ENCODE data around the gene UNC45B. TPM values are rescaled to one million over a fixed set of nuclear protein-coding genes. Genes with fewer than 3 reads are reported as not detected.
"Not testable (repeated sequence)": the region's sequence is repeated elsewhere in the genome, so short reads cannot be mapped to it uniquely, and the experiment has no call there.

UNC45B gene
- total and polyA plus RNA-seq, 5 experiments from 2014 or later, result 0.15 to 0.59 (median 0.36) TPM

GRCh38 chr17:35146214-35146833, 1.3 kb upstream of the UNC45B start:
- Mint-ChIP-seq H3K4me1 (peaks cover 5 to 12% (median 10%) of the 10 kb centered on the region in 4 donors), H3K9me3 (no peaks in the 10 kb centered on the region), H3K4me3 (no peak overlapping the region), H3K27ac (peak overlapping the region in 2 of 10 donors; percentile 33 to 35), H3K27me3 (no peaks in the 10 kb centered on the region), H3K36me3 (no peaks in the 10 kb centered on the region)
- ATAC-seq (no peak), DNase-seq (no peak)
- POLR2A ChIA-PET, result interaction anchor here (0.5 to 1.4 kb wide), 2 partner anchors 12 to 94 kb away, joined by 3 to 4 read pairs; no protein-coding TSS in a partner anchor

DNA sequence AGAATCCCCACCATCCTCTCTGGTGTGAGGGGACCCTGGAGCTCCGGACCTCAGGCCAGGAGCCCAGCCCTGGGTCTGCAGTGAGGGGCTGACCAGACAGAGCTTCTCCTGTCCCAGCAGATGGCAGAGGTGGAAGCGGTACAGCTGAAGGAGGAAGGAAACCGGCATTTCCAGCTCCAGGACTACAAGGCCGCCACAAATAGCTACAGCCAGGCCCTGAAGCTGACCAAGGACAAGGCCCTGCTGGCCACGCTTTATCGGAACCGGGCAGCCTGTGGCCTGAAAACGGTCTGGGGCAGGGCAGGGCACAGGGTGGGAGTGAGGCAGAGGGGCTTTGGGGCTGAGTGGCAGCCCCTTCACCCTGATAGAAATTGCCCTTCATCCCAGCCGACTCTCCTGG, 527 bp downstream of the UNC45B start:
- POLR2A ChIA-PET, result interaction anchor here (0.9 kb wide), 1 partner anchor 25 kb away, joined by 7 read pairs; no protein-coding TSS in a partner anchor
- Mint-ChIP-seq H3K9me3 (no peaks in the 10 kb centered on the region), H3K27me3 (no peaks in the 10 kb centered on the region), H3K4me3 (no peak overlapping the region), H3K27ac (peak overlapping the region in 1 of 10 donors; percentile 15), H3K4me1 (peaks cover 5 to 7% (median 6%) of the 10 kb centered on the region in 4 donors), H3K36me3 (no peaks in the 10 kb centered on the region)
- no peak for ATAC-seq
- DNase-seq, result no peak

DNA sequence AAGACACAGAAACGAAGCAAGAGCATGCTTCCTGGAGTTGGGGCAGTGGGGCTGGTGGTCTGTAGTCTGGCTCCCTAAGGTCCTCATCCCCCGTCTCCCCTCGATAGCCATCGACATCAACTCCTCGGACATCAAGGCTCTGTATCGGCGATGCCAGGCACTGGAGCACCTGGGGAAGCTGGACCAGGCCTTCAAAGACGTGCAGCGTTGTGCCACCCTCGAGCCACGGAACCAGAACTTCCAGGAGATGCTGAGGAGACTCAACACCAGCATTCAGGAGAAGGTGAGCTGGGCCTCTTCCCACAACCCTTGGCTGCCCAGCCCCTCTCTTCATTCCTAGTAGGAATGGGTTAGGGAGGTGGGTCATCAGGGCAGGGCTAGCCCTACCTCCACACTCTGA, 2.3 kb downstream of the UNC45B start:
- DNase-seq (no peak), ATAC-seq (no peak)

DNA sequence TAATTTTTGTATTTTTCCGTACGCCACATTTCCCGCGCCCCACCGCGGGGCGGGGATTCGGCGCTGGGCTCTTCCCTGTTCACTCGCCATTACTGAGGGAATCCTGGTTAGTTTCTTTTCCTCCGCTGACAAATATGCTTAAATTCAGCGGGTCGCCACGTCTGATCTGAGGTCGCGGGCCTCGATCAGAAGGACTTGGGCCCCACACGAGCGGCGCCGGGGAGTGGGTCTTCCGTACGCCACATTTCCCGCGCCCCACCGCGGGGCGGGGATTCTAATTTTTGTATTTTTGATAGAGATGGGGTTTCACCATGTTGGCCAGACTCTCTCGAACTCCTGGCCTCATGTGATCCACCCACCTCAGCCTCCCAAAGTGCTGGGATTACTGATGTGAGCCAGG, 3.5 kb downstream of the UNC45B start:
- not testable (repeated sequence) for H3K27ac Mint-ChIP-seq, H3K36me3 Mint-ChIP-seq, DNase-seq, ATAC-seq, H3K4me3 Mint-ChIP-seq, H3K4me1 Mint-ChIP-seq, H3K9me3 Mint-ChIP-seq, H3K27me3 Mint-ChIP-seq
- POLR2A ChIA-PET, result interaction anchor here (1.3 kb wide), 1 partner anchor 10 kb away, joined by 3 read pairs; no protein-coding TSS in a partner anchor

More for the DNA sequence above, 2.3 kb downstream of the UNC45B start:
- Mint-ChIP-seq H3K27ac (no peak overlapping the region), H3K27me3 (no peaks in the 10 kb centered on the region), H3K4me1 (peaks cover 0 to 4% (median 0%) of the 10 kb centered on the region in 4 donors), H3K36me3 (no peaks in the 10 kb centered on the region), H3K9me3 (no peaks in the 10 kb centered on the region), H3K4me3 (no peak overlapping the region)
- POLR2A ChIA-PET, result interaction anchor here (0.7 to 1.3 kb wide), 2 partner anchors 11 to 47 kb away, joined by 3 read pairs; no protein-coding TSS in a partner anchor

GRCh38 chr17:35152421-35153140, 5.0 kb downstream of the UNC45B start:
- Mint-ChIP-seq H3K27ac (peak overlapping the region in 1 of 10 donors; percentile 81), H3K36me3 (no peaks in the 10 kb centered on the region), H3K4me1 (peaks cover 0 to 6% (median 0%) of the 10 kb centered on the region in 4 donors), H3K4me3 (no peak overlapping the region), H3K27me3 (no peaks in the 10 kb centered on the region), H3K9me3 (no peaks in the 10 kb centered on the region)
- DNase-seq (no peak), ATAC-seq (no peak)
- POLR2A ChIA-PET, result no interaction called here

DNA sequence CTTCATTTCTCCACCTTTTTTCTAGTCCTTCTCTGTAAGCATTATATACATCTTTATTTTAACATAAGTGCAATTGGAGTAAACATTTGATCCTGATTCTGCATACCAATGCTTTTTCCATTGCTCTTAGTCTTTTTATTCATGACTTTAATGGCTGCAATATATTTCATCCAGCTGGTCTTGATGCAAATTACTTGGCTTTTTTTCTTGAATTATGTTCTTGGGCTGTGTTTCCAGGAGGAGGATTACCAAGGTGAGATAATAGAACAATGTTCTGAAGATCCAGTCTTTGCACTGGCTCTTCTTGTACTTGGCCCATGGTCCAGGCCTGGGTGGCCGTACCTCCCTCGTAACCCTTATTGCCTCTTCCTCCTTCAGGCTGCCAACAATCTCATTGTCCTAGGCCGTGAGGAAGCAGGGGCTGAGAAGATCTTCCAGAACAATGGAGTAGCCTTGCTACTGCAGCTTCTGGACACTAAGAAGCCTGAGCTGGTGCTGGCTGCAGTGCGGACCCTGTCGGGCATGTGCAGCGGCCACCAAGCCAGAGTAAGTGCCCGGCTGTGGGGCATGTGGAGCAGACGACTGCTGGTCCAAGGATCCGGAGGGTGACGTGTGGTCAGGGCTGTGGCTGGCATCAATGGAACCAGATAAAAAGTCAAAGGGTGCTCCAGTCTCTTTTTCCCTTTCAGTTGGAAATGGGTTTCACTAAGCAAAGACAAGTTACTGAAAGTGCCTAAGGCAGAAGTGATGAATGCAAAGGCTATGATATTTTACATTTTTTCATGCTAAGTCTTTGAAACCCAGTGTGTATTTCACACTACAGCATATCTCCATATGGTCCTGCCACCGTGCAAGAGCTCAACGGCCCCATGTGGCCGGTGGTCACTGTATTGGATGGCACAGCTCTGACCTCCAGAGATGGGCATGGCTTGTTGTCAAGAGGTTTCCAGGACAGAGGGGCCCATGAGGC, 6.9 kb downstream of the UNC45B start:
- POLR2A ChIA-PET, result no interaction called here
- H3K36me3 Mint-ChIP-seq, result no peaks in the 10 kb centered on the region
- H3K4me3 Mint-ChIP-seq, result no peak overlapping the region
- no peaks in the 10 kb centered on the region for H3K27me3 Mint-ChIP-seq
- H3K9me3 Mint-ChIP-seq, result no peaks in the 10 kb centered on the region
- ATAC-seq (no peak), DNase-seq (no peak)
- peaks cover 4 to 13% (median 10%) of the 10 kb centered on the region in 4 donors for H3K4me1 Mint-ChIP-seq
- no peak overlapping the region for H3K27ac Mint-ChIP-seq

GRCh38 chr17:35155246-35155645, 7.6 kb downstream of the UNC45B start:
- Mint-ChIP-seq H3K4me1 (peaks cover 11 to 21% (median 15%) of the 10 kb centered on the region in 4 donors), H3K27me3 (no peaks in the 10 kb centered on the region), H3K9me3 (no peaks in the 10 kb centered on the region), H3K27ac (no peak overlapping the region), H3K4me3 (no peak overlapping the region), H3K36me3 (no peaks in the 10 kb centered on the region)
- POLR2A ChIA-PET, result no interaction called here
- DNase-seq (no peak), ATAC-seq (no peak)

DNA sequence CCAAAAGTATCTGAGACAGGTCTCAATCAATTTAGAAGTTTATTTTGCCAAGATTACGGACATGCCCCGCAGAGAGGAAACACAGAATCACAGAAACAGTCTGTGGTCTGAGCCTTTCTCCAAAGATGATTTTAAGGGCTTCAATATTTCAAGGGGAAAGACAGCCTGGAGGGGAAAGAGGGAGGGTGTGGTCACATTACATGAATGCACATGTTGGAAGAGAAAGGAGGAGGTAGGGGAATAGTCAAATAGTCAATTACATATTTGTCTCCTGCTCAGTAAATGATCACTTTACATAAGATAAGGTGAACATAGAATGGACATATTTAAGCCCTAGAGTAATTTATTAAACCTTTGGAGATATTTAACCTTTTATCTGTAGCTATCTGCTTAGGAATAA, 12.3 kb downstream of the UNC45B start:
- H3K4me1 Mint-ChIP-seq, result peaks cover 31 to 56% (median 45%) of the 10 kb centered on the region in 4 donors
- no peak for ATAC-seq
- POLR2A ChIA-PET, result interaction anchor here (0.7 to 2.7 kb wide), 7 partner anchors 11 to 649 kb away, joined by 3 to 14 read pairs (median 5); partner anchors contain the start of genes PEX12 and TAF15

GRCh38 chr17:35160354-35161201, 13.0 kb downstream of the UNC45B start:
- DNase-seq, result peak in 8 of 10 donors; percentile 15 to 78 (median 50)
- POLR2A ChIA-PET, result interaction anchor here (0.6 to 2.7 kb wide), 12 partner anchors 10 to 649 kb away, joined by 3 to 14 read pairs (median 4); partner anchors contain the start of genes NLE1, PEX12 and TAF15
- Mint-ChIP-seq H3K27ac (peak overlapping the region; percentile 85 to 98 (median 94)), H3K4me1 (peaks cover 35 to 62% (median 51%) of the 10 kb centered on the region in 4 donors), H3K36me3 (no peaks in the 10 kb centered on the region), H3K27me3 (no peaks in the 10 kb centered on the region), H3K4me3 (peak overlapping the region; percentile 63 to 83 (median 76)), H3K9me3 (peaks cover 0 to 6% (median 2%) of the 10 kb centered on the region in 9 donors)
- ATAC-seq, result peak; percentile 73 to 83

More for the DNA sequence above, 12.3 kb downstream of the UNC45B start:
- peak overlapping the region in 8 of 10 donors; percentile 30 to 79 (median 64) for H3K4me3 Mint-ChIP-seq
- H3K27me3 Mint-ChIP-seq, result no peaks in the 10 kb centered on the region
- H3K9me3 Mint-ChIP-seq, result peaks cover 0 to 6% (median 2%) of the 10 kb centered on the region in 9 donors
- no peaks in the 10 kb centered on the region for H3K36me3 Mint-ChIP-seq
- no peak for DNase-seq
- peak overlapping the region; percentile 31 to 97 (median 93) for H3K27ac Mint-ChIP-seq

DNA sequence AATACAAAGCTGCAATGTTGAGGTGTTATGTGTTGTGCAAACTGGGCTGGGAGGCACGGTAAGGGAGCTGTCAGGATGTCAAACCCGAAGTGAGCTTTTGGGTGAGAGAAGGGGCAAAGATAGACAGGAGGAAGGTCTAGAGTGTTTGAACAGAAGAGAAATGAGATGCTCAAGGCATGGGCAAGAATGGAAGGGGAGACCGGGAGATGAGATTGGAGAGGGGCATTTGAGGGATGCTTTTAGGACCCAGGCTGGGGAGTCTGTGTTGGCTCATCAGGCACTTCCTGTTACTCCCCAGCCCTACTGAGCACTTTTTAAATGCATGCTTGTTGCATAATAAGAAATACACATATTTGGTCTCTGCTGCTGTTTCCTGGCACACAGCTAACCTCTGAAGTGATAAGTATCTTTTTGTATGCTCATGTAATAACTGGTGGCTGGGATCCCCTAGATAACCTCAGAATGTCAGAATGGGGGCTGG, 13.7 kb downstream of the UNC45B start:
- ATAC-seq (peak; percentile 50 to 64), DNase-seq (peak in 4 of 10 donors; percentile 28 to 58 (median 43))
- H3K36me3 Mint-ChIP-seq, result no peaks in the 10 kb centered on the region
- peaks cover 0 to 6% (median 2%) of the 10 kb centered on the region in 9 donors for H3K9me3 Mint-ChIP-seq
- peak overlapping the region; percentile 85 to 98 (median 94) for H3K27ac Mint-ChIP-seq
- H3K4me1 Mint-ChIP-seq, result peaks cover 35 to 65% (median 54%) of the 10 kb centered on the region in 4 donors
- POLR2A ChIA-PET, result interaction anchor here (0.6 to 2.7 kb wide), 9 partner anchors 10 to 417 kb away, joined by 3 to 14 read pairs (median 4); partner anchors contain the start of genes NLE1 and PEX12
- H3K4me3 Mint-ChIP-seq, result peak overlapping the region; percentile 63 to 83 (median 76)
- H3K27me3 Mint-ChIP-seq, result no peaks in the 10 kb centered on the region

GRCh38 chr17:35162755-35163154, 15.1 kb downstream of the UNC45B start:
- H3K36me3 Mint-ChIP-seq, result no peaks in the 10 kb centered on the region
- peaks cover 0 to 6% (median 2%) of the 10 kb centered on the region in 9 donors for H3K9me3 Mint-ChIP-seq
- no peaks in the 10 kb centered on the region for H3K27me3 Mint-ChIP-seq
- peak overlapping the region in 5 of 10 donors; percentile 9 to 69 (median 56) for H3K4me3 Mint-ChIP-seq
- peak overlapping the region in 9 of 10 donors; percentile 37 to 97 (median 85) for H3K27ac Mint-ChIP-seq
- no peak for ATAC-seq
- POLR2A ChIA-PET, result interaction anchor here (0.7 to 1.0 kb wide), 2 partner anchors 15 to 375 kb away, joined by 3 read pairs; partner anchors contain the start of gene SLFN12L
- peaks cover 36 to 66% (median 56%) of the 10 kb centered on the region in 4 donors for H3K4me1 Mint-ChIP-seq
- no peak for DNase-seq

All from naive thymus-derived CD8-positive, alpha-beta T cell (primary cell).